ENCODE results near the gene SHB.

- TF ChIP-seq CTCF (IDR thresholded peaks at IDR 0.05) (no peak), POLR2A (IDR thresholded peaks at IDR 0.05) (no peak), POLR2AphosphoS5 (IDR thresholded peaks at IDR 0.05; ENCODE audit: insufficient read depth in 1 of 2, low read depth in 1 of 2) (no peak)
These were observed 10.5 kb upstream of the SHB start for GRCh38 chr9:38079461-38080031.
